CD4-positive, alpha-beta T cell treated with Interleukin-15 for 1 hour (primary cell): Measurements from ENCODE around the gene DAB1.

ENCODE experiments used
- DNase-seq: peaks from one replicate; pipeline ENCODE4 v3.0.0-alpha.2; 2020

Gene DAB1

GRCh38 chr1:57063406-57064125 lies 360.3 kb downstream of the DAB1 start:
- DNase-seq, result no peak

- no peak for DNase-seq
Observed at GRCh38 chr1:57061369-57061768, 362.5 kb downstream of the DAB1 start.

GRCh38 chr1:57060451-57060850 lies 363.4 kb downstream of the DAB1 start:
- DNase-seq, result no peak

- DNase-seq, result no peak
Observed at GRCh38 chr1:57058652-57059501, 365.0 kb downstream of the DAB1 start.

- no peak for DNase-seq
Observed at GRCh38 chr1:57048856-57049255, 375.0 kb downstream of the DAB1 start.

- DNase-seq, result no peak
Observed at GRCh38 chr1:57046462-57046861, 377.4 kb downstream of the DAB1 start.

GRCh38 chr1:57041901-57042300 lies 382.0 kb downstream of the DAB1 start:
- no peak for DNase-seq

- DNase-seq, result no peak
Observed at GRCh38 chr1:57040811-57041210, 383.0 kb downstream of the DAB1 start.

GRCh38 chr1:57036641-57037579 lies 386.9 kb downstream of the DAB1 start:
- DNase-seq, result no peak

GRCh38 chr1:57034713-57035112 lies 389.1 kb downstream of the DAB1 start:
- DNase-seq, result no peak

GRCh38 chr1:57033222-57034001 lies 390.4 kb downstream of the DAB1 start:
- no peak for DNase-seq

- no peak for DNase-seq
Observed at GRCh38 chr1:57026624-57027354, 397.1 kb downstream of the DAB1 start.

GRCh38 chr1:57024855-57025254 lies 399.0 kb downstream of the DAB1 start:
- DNase-seq, result no peak

GRCh38 chr1:57024428-57024827 lies 399.4 kb downstream of the DAB1 start:
- DNase-seq, result no peak

- DNase-seq, result no peak
Observed at GRCh38 chr1:57020216-57020615, 403.6 kb downstream of the DAB1 start.

GRCh38 chr1:57019236-57019839 lies 404.5 kb downstream of the DAB1 start:
- no peak for DNase-seq

GRCh38 chr1:57018119-57018518 lies 405.7 kb downstream of the DAB1 start:
- no peak for DNase-seq

GRCh38 chr1:57017717-57018116 lies 406.1 kb downstream of the DAB1 start:
- DNase-seq, result no peak

GRCh38 chr1:57017200-57017599 lies 406.7 kb downstream of the DAB1 start:
- no peak for DNase-seq

- no peak for DNase-seq
Observed at GRCh38 chr1:57015071-57015470, 408.8 kb downstream of the DAB1 start.

GRCh38 chr1:57013522-57013921 lies 410.3 kb downstream of the DAB1 start:
- DNase-seq, result no peak
